ENCODE results near the gene LYST.

LYST gene

GRCh38 chr1:235892202-235892601 is 25.5 kb upstream of the LYST start:
- Histone ChIP-seq H3K27ac (no peak overlapping the region), H3K4me3 (no peak overlapping the region), H3K36me3 (ENCODE audit: insufficient read depth, low read length) (no peaks in the 10 kb centered on the region), H3K9ac (ENCODE audit: insufficient read length) (no peak overlapping the region), H3K9me3 (ENCODE audit: low read depth, low read length) (no peaks in the 10 kb centered on the region)
- no peak for DNase-seq (ENCODE audit: low read depth, low spot score)
- TF ChIP-seq POLR2AphosphoS5 (IDR thresholded peaks at IDR 0.05; ENCODE audit: borderline replicate concordance, low read depth, low read length) (no peak), EZH2 (IDR thresholded peaks at IDR 0.05) (no peak), FOXP2 (optimal IDR thresholded peaks at IDR 0.05; ENCODE audit: control extremely low read depth, extremely low read length, insufficient read depth) (no peak)

- Histone ChIP-seq H3K27ac (no peak overlapping the region), H3K36me3 (ENCODE audit: insufficient read depth, low read length) (no peaks in the 10 kb centered on the region), H3K9ac (ENCODE audit: insufficient read length) (no peak overlapping the region), H3K4me3 (no peak overlapping the region), H3K9me3 (ENCODE audit: low read depth, low read length) (no peaks in the 10 kb centered on the region)
- no peak for TF ChIP-seq POLR2AphosphoS5 (IDR thresholded peaks at IDR 0.05; ENCODE audit: borderline replicate concordance, low read depth, low read length)
- TF ChIP-seq FOXP2 (optimal IDR thresholded peaks at IDR 0.05; ENCODE audit: control extremely low read depth, extremely low read length, insufficient read depth): no peak
- no peak for TF ChIP-seq EZH2 (IDR thresholded peaks at IDR 0.05)
- no peak for DNase-seq (ENCODE audit: low read depth, low spot score)
Measured at GRCh38 chr1:235888119-235888643, 21.5 kb upstream of the LYST start.

GRCh38 chr1:235887676-235888075 is 21.0 kb upstream of the LYST start:
- Histone ChIP-seq H3K9me3 (ENCODE audit: low read depth, low read length) (no peaks in the 10 kb centered on the region), H3K27ac (no peak overlapping the region), H3K4me3 (no peak overlapping the region), H3K9ac (ENCODE audit: insufficient read length) (no peak overlapping the region), H3K36me3 (ENCODE audit: insufficient read depth, low read length) (no peaks in the 10 kb centered on the region)
- DNase-seq (ENCODE audit: low read depth, low spot score): no peak
- TF ChIP-seq FOXP2 (optimal IDR thresholded peaks at IDR 0.05; ENCODE audit: control extremely low read depth, extremely low read length, insufficient read depth): no peak
- TF ChIP-seq EZH2 (IDR thresholded peaks at IDR 0.05): no peak
- TF ChIP-seq POLR2AphosphoS5 (IDR thresholded peaks at IDR 0.05; ENCODE audit: borderline replicate concordance, low read depth, low read length): no peak

- no peak for DNase-seq (ENCODE audit: low read depth, low spot score)
- no peak for TF ChIP-seq POLR2AphosphoS5 (IDR thresholded peaks at IDR 0.05; ENCODE audit: borderline replicate concordance, low read depth, low read length)
- TF ChIP-seq EZH2 (IDR thresholded peaks at IDR 0.05): no peak
- no peak for TF ChIP-seq FOXP2 (optimal IDR thresholded peaks at IDR 0.05; ENCODE audit: control extremely low read depth, extremely low read length, insufficient read depth)
- no peaks in the 10 kb centered on the region for H3K36me3 ChIP-seq (ENCODE audit: insufficient read depth, low read length)
Measured at GRCh38 chr1:235885655-235886262, 19.1 kb upstream of the LYST start.

GRCh38 chr1:235883261-235883927 is 16.7 kb upstream of the LYST start:
- TF ChIP-seq POLR2AphosphoS5 (IDR thresholded peaks at IDR 0.05; ENCODE audit: borderline replicate concordance, low read depth, low read length) (no peak), FOXP2 (optimal IDR thresholded peaks at IDR 0.05; ENCODE audit: control extremely low read depth, extremely low read length, insufficient read depth) (no peak), EZH2 (IDR thresholded peaks at IDR 0.05) (no peak)
- Histone ChIP-seq H3K27ac (no peak overlapping the region), H3K9ac (ENCODE audit: insufficient read length) (no peak overlapping the region), H3K4me3 (no peak overlapping the region), H3K9me3 (ENCODE audit: low read depth, low read length) (no peaks in the 10 kb centered on the region), H3K36me3 (ENCODE audit: insufficient read depth, low read length) (no peaks in the 10 kb centered on the region)
- no peak for DNase-seq (ENCODE audit: low read depth, low spot score)

More at GRCh38 chr1:235885655-235886262, 19.1 kb upstream of the LYST start:
- Histone ChIP-seq H3K27ac (no peak overlapping the region), H3K9me3 (ENCODE audit: low read depth, low read length) (no peaks in the 10 kb centered on the region), H3K9ac (ENCODE audit: insufficient read length) (no peak overlapping the region), H3K4me3 (no peak overlapping the region)

DNA sequence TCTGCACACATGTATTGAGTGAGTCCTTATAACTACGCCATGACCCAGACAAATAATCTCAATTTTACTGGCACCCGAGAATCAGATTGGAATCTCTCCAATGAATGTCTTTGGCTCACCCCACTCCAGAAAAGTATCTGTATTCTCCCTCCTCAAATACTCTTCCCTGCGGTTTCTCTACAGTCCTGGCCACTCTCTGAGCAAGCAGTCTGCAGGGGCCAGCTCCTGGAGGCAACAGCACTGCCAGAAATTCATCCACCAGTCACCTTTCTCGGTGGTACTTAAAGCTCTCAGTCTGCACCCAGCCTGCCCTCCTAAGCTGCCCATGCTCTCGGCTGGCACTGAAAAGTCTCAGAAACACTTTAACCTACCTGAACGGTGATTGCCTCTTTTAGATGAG is 16.1 kb upstream of the LYST start:
- Histone ChIP-seq H3K27ac (no peak overlapping the region), H3K9ac (ENCODE audit: insufficient read length) (no peak overlapping the region), H3K4me3 (no peak overlapping the region), H3K9me3 (ENCODE audit: low read depth, low read length) (no peaks in the 10 kb centered on the region), H3K36me3 (ENCODE audit: insufficient read depth, low read length) (no peaks in the 10 kb centered on the region)
- TF ChIP-seq EZH2 (IDR thresholded peaks at IDR 0.05) (no peak), POLR2AphosphoS5 (IDR thresholded peaks at IDR 0.05; ENCODE audit: borderline replicate concordance, low read depth, low read length) (no peak), FOXP2 (optimal IDR thresholded peaks at IDR 0.05; ENCODE audit: control extremely low read depth, extremely low read length, insufficient read depth) (no peak)
- no peak for DNase-seq (ENCODE audit: low read depth, low spot score)

- Histone ChIP-seq H3K27ac (no peak overlapping the region), H3K9me3 (ENCODE audit: low read depth, low read length) (no peaks in the 10 kb centered on the region), H3K4me3 (no peak overlapping the region), H3K9ac (ENCODE audit: insufficient read length) (no peak overlapping the region), H3K36me3 (ENCODE audit: insufficient read depth, low read length) (no peaks in the 10 kb centered on the region)
- TF ChIP-seq POLR2AphosphoS5 (IDR thresholded peaks at IDR 0.05; ENCODE audit: borderline replicate concordance, low read depth, low read length): no peak
- no peak for TF ChIP-seq EZH2 (IDR thresholded peaks at IDR 0.05)
- TF ChIP-seq FOXP2 (optimal IDR thresholded peaks at IDR 0.05; ENCODE audit: control extremely low read depth, extremely low read length, insufficient read depth): no peak
- DNase-seq (ENCODE audit: low read depth, low spot score): no peak
Measured at GRCh38 chr1:235881930-235882700, 15.4 kb upstream of the LYST start.

Measured in SK-N-MC (cell line).